ENCODE results near the gene PANK2.
"Not testable (repeated sequence)": the region's sequence is repeated elsewhere in the genome, so short reads cannot be mapped to it uniquely, and the experiment has no call there.

DNA sequence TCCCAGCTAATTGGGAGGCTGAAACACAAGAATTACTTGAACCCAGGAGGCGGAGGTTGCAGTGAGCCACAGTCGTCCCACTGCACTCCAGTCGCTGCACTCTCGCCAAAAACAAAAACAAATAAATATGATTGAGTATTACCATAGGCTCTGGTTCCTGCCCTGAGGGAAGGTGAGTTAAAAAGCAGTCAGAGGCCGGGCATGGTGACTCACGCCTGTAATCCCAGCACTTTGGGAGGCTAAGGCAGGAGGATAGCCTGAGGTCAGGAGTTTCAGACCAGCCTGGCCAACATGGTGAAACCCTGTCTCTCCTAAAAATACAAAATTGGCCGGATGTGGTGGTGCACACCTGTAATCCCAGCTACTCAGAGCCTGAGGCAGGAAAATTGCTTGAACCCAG, 49.0 kb upstream of the PANK2 start:
- TF ChIP-seq, protein P1, sequence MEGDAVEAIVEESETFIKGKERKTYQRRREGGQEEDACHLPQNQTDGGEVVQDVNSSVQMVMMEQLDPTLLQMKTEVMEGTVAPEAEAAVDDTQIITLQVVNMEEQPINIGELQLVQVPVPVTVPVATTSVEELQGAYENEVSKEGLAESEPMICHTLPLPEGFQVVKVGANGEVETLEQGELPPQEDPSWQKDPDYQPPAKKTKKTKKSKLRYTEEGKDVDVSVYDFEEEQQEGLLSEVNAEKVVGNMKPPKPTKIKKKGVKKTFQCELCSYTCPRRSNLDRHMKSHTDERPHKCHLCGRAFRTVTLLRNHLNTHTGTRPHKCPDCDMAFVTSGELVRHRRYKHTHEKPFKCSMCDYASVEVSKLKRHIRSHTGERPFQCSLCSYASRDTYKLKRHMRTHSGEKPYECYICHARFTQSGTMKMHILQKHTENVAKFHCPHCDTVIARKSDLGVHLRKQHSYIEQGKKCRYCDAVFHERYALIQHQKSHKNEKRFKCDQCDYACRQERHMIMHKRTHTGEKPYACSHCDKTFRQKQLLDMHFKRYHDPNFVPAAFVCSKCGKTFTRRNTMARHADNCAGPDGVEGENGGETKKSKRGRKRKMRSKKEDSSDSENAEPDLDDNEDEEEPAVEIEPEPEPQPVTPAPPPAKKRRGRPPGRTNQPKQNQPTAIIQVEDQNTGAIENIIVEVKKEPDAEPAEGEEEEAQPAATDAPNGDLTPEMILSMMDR (conservative IDR thresholded peaks at IDR 0.05): not testable (repeated sequence)
- TF ChIP-seq ZFX (IDR thresholded peaks at IDR 0.05): not testable (repeated sequence)
